ENCODE results near the gene ZNF280D.

- TF ChIP-seq POLR2AphosphoS5 (IDR thresholded peaks at IDR 0.05; ENCODE audit: low read depth, low read length), result no peak
- TF ChIP-seq TAF1 (IDR thresholded peaks at IDR 0.05; ENCODE audit: borderline replicate concordance, insufficient read depth, low read length), result no peak
Observed at GRCh38 chr15:56667517-56667916, 65.8 kb downstream of the ZNF280D start.
